Measurements from ENCODE around the gene ADGRG3. TPM values are rescaled to one million over a fixed set of nuclear protein-coding genes. Genes with fewer than 3 reads are reported as not detected.

The ADGRG3 gene
- total RNA-seq, 4 donors from 2014 or later: 3.8 to 14.2 (median 8.2) TPM

DNA sequence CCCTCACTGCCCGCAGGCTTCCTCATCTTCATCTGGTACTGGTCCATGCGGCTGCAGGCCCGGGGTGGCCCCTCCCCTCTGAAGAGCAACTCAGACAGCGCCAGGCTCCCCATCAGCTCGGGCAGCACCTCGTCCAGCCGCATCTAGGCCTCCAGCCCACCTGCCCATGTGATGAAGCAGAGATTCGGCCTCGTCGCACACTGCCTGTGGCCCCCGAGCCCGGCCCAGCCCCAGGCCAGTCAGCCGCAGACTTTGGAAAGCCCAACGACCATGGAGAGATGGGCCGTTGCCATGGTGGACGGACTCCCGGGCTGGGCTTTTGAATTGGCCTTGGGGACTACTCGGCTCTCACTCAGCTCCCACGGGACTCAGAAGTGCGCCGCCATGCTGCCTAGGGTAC, 4.7 kb upstream of the ADGRG3 start:
- Histone ChIP-seq H3K27me3 (no peaks in the 10 kb centered on the region), H3K36me3 (peaks cover 62 to 63% of the 10 kb centered on the region in 2 donors), H3K9me3 (no peaks in the 10 kb centered on the region), H3K4me3 (replicated peaks in 1 of 3) (no peak overlapping the region), H3K27ac (no peak overlapping the region), H3K4me1 (no peaks in the 10 kb centered on the region)
- WGBS, 2 donors: 91 to 100% methylated on average over 2 to 18 of the region's 21 CpGs
- intact Hi-C loops (cut with DNase I): no loop called here
- DNase-seq: no peak
- TF ChIP-seq, protein P1, sequence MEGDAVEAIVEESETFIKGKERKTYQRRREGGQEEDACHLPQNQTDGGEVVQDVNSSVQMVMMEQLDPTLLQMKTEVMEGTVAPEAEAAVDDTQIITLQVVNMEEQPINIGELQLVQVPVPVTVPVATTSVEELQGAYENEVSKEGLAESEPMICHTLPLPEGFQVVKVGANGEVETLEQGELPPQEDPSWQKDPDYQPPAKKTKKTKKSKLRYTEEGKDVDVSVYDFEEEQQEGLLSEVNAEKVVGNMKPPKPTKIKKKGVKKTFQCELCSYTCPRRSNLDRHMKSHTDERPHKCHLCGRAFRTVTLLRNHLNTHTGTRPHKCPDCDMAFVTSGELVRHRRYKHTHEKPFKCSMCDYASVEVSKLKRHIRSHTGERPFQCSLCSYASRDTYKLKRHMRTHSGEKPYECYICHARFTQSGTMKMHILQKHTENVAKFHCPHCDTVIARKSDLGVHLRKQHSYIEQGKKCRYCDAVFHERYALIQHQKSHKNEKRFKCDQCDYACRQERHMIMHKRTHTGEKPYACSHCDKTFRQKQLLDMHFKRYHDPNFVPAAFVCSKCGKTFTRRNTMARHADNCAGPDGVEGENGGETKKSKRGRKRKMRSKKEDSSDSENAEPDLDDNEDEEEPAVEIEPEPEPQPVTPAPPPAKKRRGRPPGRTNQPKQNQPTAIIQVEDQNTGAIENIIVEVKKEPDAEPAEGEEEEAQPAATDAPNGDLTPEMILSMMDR (IDR thresholded peaks at IDR 0.05): no peak
- no peak for TF ChIP-seq POLR2A (IDR thresholded peaks at IDR 0.05)

DNA sequence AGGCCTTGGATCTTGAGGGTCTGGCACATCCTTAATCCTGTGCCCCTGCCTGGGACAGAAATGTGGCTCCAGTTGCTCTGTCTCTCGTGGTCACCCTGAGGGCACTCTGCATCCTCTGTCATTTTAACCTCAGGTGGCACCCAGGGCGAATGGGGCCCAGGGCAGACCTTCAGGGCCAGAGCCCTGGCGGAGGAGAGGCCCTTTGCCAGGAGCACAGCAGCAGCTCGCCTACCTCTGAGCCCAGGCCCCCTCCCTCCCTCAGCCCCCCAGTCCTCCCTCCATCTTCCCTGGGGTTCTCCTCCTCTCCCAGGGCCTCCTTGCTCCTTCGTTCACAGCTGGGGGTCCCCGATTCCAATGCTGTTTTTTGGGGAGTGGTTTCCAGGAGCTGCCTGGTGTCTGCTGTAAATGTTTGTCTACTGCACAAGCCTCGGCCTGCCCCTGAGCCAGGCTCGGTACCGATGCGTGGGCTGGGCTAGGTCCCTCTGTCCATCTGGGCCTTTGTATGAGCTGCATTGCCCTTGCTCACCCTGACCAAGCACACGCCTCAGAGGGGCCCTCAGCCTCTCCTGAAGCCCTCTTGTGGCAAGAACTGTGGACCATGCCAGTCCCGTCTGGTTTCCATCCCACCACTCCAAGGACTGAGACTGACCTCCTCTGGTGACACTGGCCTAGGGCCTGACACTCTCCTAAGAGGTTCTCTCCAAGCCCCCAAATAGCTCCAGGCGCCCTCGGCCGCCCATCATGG, 4.0 kb upstream of the ADGRG3 start:
- WGBS, 2 donors: 87 to 93% methylated on average over 10 to 15 of the region's 15 CpGs
- peaks cover 56% of the 10 kb centered on the region in 2 donors for H3K36me3 ChIP-seq
- no peak for DNase-seq
- H3K27ac ChIP-seq: no peak overlapping the region
- H3K4me1 ChIP-seq: no peaks in the 10 kb centered on the region
- TF ChIP-seq POLR2A (IDR thresholded peaks at IDR 0.05): no peak
- TF ChIP-seq, protein P1 (IDR thresholded peaks at IDR 0.05): no peak
- H3K4me3 ChIP-seq (replicated peaks in 1 of 3): no peak overlapping the region
- no peaks in the 10 kb centered on the region for H3K9me3 ChIP-seq
- intact Hi-C loops (cut with DNase I): no loop called here
- H3K27me3 ChIP-seq: no peaks in the 10 kb centered on the region

DNA sequence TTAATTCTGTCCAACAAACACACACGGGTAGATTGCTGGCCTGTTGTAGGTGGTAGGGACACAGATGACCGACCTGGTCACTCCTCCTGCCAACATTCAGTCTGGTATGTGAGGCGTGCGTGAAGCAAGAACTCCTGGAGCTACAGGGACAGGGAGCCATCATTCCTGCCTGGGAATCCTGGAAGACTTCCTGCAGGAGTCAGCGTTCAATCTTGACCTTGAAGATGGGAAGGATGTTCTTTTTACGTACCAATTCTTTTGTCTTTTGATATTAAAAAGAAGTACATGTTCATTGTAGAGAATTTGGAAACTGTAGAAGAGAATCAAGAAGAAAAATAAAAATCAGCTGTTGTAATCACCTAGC, 3.5 kb upstream of the ADGRG3 start:
- 66 to 74% methylated on average over 4 to 6 of the region's 6 CpGs for WGBS, 2 donors
- intact Hi-C loops (cut with DNase I): no loop called here
- TF ChIP-seq, protein P1 (IDR thresholded peaks at IDR 0.05): no peak
- TF ChIP-seq POLR2A (IDR thresholded peaks at IDR 0.05): no peak
- Histone ChIP-seq H3K36me3 (peaks cover 50 to 51% of the 10 kb centered on the region in 2 donors), H3K27me3 (no peaks in the 10 kb centered on the region), H3K9me3 (no peaks in the 10 kb centered on the region), H3K27ac (no peak overlapping the region), H3K4me3 (replicated peaks in 1 of 3) (no peak overlapping the region), H3K4me1 (no peaks in the 10 kb centered on the region)
- DNase-seq: peak in 1 of 2 donors; percentile 33

DNA sequence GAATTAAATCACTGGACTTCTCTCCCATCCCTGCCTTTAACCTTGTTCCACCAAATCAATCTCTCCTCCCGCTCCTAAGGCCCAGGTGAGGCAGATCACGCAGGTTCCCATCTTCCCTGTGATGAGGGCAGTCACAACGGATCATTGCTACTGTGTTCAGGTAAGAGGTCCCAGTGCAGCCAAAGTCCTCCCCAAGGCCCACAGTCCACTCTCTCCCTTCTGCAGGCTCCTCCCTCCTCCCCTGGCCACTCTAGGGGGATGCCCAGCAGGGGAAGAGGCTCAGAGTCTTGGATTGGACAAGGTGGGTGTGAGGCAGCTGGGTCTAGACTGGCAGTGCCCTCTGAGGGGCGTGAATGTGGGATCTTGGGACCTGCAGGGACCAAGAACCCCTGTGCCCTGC, 2.6 kb upstream of the ADGRG3 start:
- no peaks in the 10 kb centered on the region for H3K9me3 ChIP-seq
- no peak overlapping the region for H3K4me3 ChIP-seq (replicated peaks in 1 of 3)
- H3K36me3 ChIP-seq: peaks cover 42 to 43% of the 10 kb centered on the region in 2 donors
- H3K27me3 ChIP-seq: no peaks in the 10 kb centered on the region
- no peaks in the 10 kb centered on the region for H3K4me1 ChIP-seq
- peak overlapping the region in 1 of 3 donors; percentile 43 for H3K27ac ChIP-seq
- intact Hi-C loops (cut with DNase I): no loop called here
- DNase-seq: no peak
- TF ChIP-seq, protein P1 (IDR thresholded peaks at IDR 0.05): no peak
- 84 to 89% methylated on average over 3 to 4 of the region's 4 CpGs for WGBS, 2 donors

DNA sequence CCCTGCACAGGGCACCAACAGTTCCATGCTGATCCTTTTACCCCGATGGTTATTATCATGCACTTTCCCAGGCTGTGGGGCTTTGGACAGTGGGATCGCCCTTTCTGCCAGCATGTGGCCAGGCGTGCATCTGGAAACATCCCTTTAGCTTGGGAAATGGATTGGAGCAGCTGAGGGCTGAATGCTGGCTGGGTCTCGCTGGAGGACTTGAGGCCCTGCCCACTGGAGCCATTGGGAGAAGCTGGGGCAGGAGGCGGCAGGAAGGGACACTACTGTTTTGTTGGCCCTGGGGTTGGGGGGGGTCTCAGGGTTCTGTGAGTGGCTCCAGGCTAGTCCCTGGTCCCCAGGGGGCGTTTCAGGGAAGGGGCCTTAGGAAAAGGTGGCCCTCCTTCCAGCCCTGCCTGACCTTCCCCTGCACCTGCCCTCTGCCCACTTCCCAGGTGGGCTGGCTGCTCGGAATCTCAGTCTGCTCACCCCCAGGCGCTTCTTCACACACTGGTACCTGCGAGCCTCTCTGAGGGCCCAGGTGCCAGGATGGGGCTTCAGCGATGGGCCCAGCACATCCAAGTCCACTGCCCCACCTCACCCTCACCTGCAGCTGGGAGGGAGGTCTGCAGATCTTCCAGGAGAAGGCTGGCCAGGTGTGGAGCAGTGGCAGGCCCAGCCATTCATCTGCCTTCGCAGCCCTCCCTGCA, 1.6 kb upstream of the ADGRG3 start:
- 78 to 89% methylated on average over 7 to 10 of the region's 11 CpGs for WGBS, 2 donors
- TF ChIP-seq, protein P1 (IDR thresholded peaks at IDR 0.05): no peak
- peaks cover 33% of the 10 kb centered on the region in 2 donors for H3K36me3 ChIP-seq
- no peak overlapping the region for H3K4me3 ChIP-seq (replicated peaks in 1 of 3)
- no peak for DNase-seq
- intact Hi-C loops (cut with DNase I): no loop called here
- no peaks in the 10 kb centered on the region for H3K4me1 ChIP-seq
- H3K9me3 ChIP-seq: no peaks in the 10 kb centered on the region
- no peaks in the 10 kb centered on the region for H3K27me3 ChIP-seq
- H3K27ac ChIP-seq: no peak overlapping the region

All from thyroid gland (tissue), 4 donors.